ENCODE measurements around the gene CLHC1. TPM values are rescaled to one million over a fixed set of nuclear protein-coding genes. Genes with fewer than 3 reads are reported as not detected.
"Not testable (repeated sequence)": the region's sequence is repeated elsewhere in the genome, so short reads cannot be mapped to it uniquely, and the experiment has no call there.

The CLHC1 gene
- total and polyA plus RNA-seq, 4 donors: 0.45 to 4.9 (median 2.6) TPM

GRCh38 chr2:55146263-55146662, 85.8 kb downstream of the CLHC1 start (continued):
- TF ChIP-seq, protein P1, sequence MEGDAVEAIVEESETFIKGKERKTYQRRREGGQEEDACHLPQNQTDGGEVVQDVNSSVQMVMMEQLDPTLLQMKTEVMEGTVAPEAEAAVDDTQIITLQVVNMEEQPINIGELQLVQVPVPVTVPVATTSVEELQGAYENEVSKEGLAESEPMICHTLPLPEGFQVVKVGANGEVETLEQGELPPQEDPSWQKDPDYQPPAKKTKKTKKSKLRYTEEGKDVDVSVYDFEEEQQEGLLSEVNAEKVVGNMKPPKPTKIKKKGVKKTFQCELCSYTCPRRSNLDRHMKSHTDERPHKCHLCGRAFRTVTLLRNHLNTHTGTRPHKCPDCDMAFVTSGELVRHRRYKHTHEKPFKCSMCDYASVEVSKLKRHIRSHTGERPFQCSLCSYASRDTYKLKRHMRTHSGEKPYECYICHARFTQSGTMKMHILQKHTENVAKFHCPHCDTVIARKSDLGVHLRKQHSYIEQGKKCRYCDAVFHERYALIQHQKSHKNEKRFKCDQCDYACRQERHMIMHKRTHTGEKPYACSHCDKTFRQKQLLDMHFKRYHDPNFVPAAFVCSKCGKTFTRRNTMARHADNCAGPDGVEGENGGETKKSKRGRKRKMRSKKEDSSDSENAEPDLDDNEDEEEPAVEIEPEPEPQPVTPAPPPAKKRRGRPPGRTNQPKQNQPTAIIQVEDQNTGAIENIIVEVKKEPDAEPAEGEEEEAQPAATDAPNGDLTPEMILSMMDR (IDR thresholded peaks at IDR 0.05; ENCODE audit: low read depth, low read length, missing input control): no peak
- TF ChIP-seq, protein P2, sequence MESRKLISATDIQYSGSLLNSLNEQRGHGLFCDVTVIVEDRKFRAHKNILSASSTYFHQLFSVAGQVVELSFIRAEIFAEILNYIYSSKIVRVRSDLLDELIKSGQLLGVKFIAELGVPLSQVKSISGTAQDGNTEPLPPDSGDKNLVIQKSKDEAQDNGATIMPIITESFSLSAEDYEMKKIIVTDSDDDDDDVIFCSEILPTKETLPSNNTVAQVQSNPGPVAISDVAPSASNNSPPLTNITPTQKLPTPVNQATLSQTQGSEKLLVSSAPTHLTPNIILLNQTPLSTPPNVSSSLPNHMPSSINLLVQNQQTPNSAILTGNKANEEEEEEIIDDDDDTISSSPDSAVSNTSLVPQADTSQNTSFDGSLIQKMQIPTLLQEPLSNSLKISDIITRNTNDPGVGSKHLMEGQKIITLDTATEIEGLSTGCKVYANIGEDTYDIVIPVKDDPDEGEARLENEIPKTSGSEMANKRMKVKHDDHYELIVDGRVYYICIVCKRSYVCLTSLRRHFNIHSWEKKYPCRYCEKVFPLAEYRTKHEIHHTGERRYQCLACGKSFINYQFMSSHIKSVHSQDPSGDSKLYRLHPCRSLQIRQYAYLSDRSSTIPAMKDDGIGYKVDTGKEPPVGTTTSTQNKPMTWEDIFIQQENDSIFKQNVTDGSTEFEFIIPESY (IDR thresholded peaks at IDR 0.05): no peak
- TF ChIP-seq SP1 (IDR thresholded peaks at IDR 0.05): no peak

- DNase-seq (ENCODE audit: low spot score): no peak
- Histone ChIP-seq H3K27ac (ENCODE audit: low read depth in 1 of 2, low read length in 2 of 2) (no peak overlapping the region), H3K9me3 (ENCODE audit: control insufficient read depth in 4 of 4, low read length in 3 of 4) (peaks cover 0 to 1% (median 0%) of the 10 kb centered on the region in 4 donors), H3K27me3 (ENCODE audit: control insufficient read depth in 4 of 4, insufficient read depth in 4 of 4, low read length in 3 of 4) (no peaks in the 10 kb centered on the region), H3K36me3 (ENCODE audit: control insufficient read depth in 4 of 4, insufficient read depth in 3 of 4, low read depth in 1 of 4, low read length in 3 of 4) (no peaks in the 10 kb centered on the region), H3K4me3 (ENCODE audit: low read depth in 1 of 3, low read length in 3 of 3) (no peak overlapping the region), H3K9ac (ENCODE audit: low read depth in 1 of 2, low read length in 2 of 2) (no peak overlapping the region), H3K4me1 (ENCODE audit: control insufficient read depth in 4 of 4, insufficient read depth in 4 of 4, low read length in 3 of 4) (no peaks in the 10 kb centered on the region)
- WGBS: 86% methylated on average over 12 of the region's 12 CpGs
- no peak for TF ChIP-seq RXRA (IDR thresholded peaks at IDR 0.05)
- no peak for TF ChIP-seq HNF4G (IDR thresholded peaks at IDR 0.05)
- TF ChIP-seq, protein P2 (IDR thresholded peaks at IDR 0.05): no peak
- TF ChIP-seq GABPA (IDR thresholded peaks at IDR 0.05 in 1 of 2, conservative IDR thresholded peaks at IDR 0.05 in 1 of 2): no peak
- TF ChIP-seq NR2F2 (IDR thresholded peaks at IDR 0.05): no peak
- no peak for TF ChIP-seq YY1 (IDR thresholded peaks at IDR 0.05)
- TF ChIP-seq, protein P3, sequence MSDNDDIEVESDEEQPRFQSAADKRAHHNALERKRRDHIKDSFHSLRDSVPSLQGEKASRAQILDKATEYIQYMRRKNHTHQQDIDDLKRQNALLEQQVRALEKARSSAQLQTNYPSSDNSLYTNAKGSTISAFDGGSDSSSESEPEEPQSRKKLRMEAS (IDR thresholded peaks at IDR 0.05): no peak
- TF ChIP-seq TAF1 (conservative IDR thresholded peaks at IDR 0.05): no peak
- no peak for TF ChIP-seq RAD21 (IDR thresholded peaks at IDR 0.05)
- no peak for TF ChIP-seq FOXA2 (IDR thresholded peaks at IDR 0.05)
- no peak for TF ChIP-seq FOXA1 (IDR thresholded peaks at IDR 0.05)
- no peak for TF ChIP-seq ATF3 (IDR thresholded peaks at IDR 0.05)
- no peak for TF ChIP-seq EGR1 (IDR thresholded peaks at IDR 0.05; ENCODE audit: low read depth in 2 of 2)
- TF ChIP-seq, protein P1 (IDR thresholded peaks at IDR 0.05; ENCODE audit: low read depth, low read length, missing input control): no peak
- no peak for TF ChIP-seq JUND (IDR thresholded peaks at IDR 0.05)
- no peak for TF ChIP-seq HNF4A (conservative IDR thresholded peaks at IDR 0.05)
Measured at GRCh38 chr2:55144922-55145820, 86.9 kb downstream of the CLHC1 start.

DNA sequence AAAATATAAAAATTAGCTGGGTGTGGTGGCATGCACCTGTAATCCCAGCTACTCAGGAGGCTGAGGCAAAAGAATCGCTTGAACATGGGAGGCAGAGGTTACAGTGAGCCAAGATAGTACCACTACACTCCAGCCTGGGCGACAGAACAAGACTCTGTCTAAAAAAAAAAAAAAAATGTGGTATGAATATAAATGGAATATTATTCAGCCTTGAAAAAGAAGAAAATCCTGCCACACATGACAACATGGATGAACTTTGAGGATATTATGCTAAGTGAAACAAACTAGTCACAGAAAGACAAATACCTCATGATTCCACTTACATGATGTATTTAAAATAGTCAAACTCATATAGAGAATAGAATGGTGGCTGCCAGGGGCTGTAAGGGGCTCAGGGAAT, 88.4 kb downstream of the CLHC1 start:
- not testable (repeated sequence) for H3K4me3 ChIP-seq (ENCODE audit: low read depth in 1 of 3, low read length in 3 of 3); H3K9ac ChIP-seq (ENCODE audit: low read depth in 1 of 2, low read length in 2 of 2); H3K36me3 ChIP-seq (ENCODE audit: control insufficient read depth in 4 of 4, insufficient read depth in 3 of 4, low read depth in 1 of 4, low read length in 3 of 4); H3K4me1 ChIP-seq (ENCODE audit: control insufficient read depth in 4 of 4, insufficient read depth in 4 of 4, low read length in 3 of 4); DNase-seq (ENCODE audit: low spot score); H3K27ac ChIP-seq (ENCODE audit: low read depth in 1 of 2, low read length in 2 of 2); H3K9me3 ChIP-seq (ENCODE audit: control insufficient read depth in 4 of 4, low read length in 3 of 4); H3K27me3 ChIP-seq (ENCODE audit: control insufficient read depth in 4 of 4, insufficient read depth in 4 of 4, low read length in 3 of 4)
- WGBS: 93% methylated on average over 2 of the region's 2 CpGs
